ENCODE results near the gene ARHGDIB.

Gene ARHGDIB

GRCh38 chr12:14961466-14962152 is at the start of gene ARHGDIB:
TSS of gene ARHGDIB (minus strand) at chr12:14961601. CDS start at chr12:14950712, 10,889 bp downstream.
- DNase-seq = peak; percentile 83

GRCh38 chr12:15011162-15011561 is 49.8 kb upstream of the ARHGDIB start:
- no peak for DNase-seq

GRCh38 chr12:15007551-15007950 is 46.1 kb upstream of the ARHGDIB start:
- DNase-seq = no peak

GRCh38 chr12:15005064-15005463 is 43.7 kb upstream of the ARHGDIB start:
- DNase-seq = no peak

GRCh38 chr12:15004421-15004820 is 43.0 kb upstream of the ARHGDIB start:
- DNase-seq = no peak

GRCh38 chr12:15001733-15002382 is 40.5 kb upstream of the ARHGDIB start:
- no peak for DNase-seq

- DNase-seq = no peak
Measured at GRCh38 chr12:15000575-15000974, 39.2 kb upstream of the ARHGDIB start.

- no peak for DNase-seq
Measured at GRCh38 chr12:14999695-15000365, 38.4 kb upstream of the ARHGDIB start.

- DNase-seq = no peak
Measured at GRCh38 chr12:14999021-14999694, 37.8 kb upstream of the ARHGDIB start.

GRCh38 chr12:14997998-14998397 is 36.6 kb upstream of the ARHGDIB start:
- DNase-seq = no peak

- no peak for DNase-seq
Measured at GRCh38 chr12:14995583-14996425, 34.4 kb upstream of the ARHGDIB start.

GRCh38 chr12:14994610-14995009 is 33.2 kb upstream of the ARHGDIB start:
- DNase-seq = no peak

GRCh38 chr12:14993537-14994266 is 32.3 kb upstream of the ARHGDIB start:
- peak; percentile 21 for DNase-seq

- DNase-seq = no peak
Measured at GRCh38 chr12:14993117-14993516, 31.7 kb upstream of the ARHGDIB start.

- DNase-seq = no peak
Measured at GRCh38 chr12:14992673-14993072, 31.3 kb upstream of the ARHGDIB start.

- no peak for DNase-seq
Measured at GRCh38 chr12:14991069-14991468, 29.7 kb upstream of the ARHGDIB start.

GRCh38 chr12:14989790-14990189 is 28.4 kb upstream of the ARHGDIB start:
- DNase-seq = no peak

GRCh38 chr12:14988035-14988434 is 26.6 kb upstream of the ARHGDIB start:
- no peak for DNase-seq

GRCh38 chr12:14986449-14986848 is 25.0 kb upstream of the ARHGDIB start:
- DNase-seq = no peak

- no peak for DNase-seq
Measured at GRCh38 chr12:14984766-14985285, 23.4 kb upstream of the ARHGDIB start.

- no peak for DNase-seq
Measured at GRCh38 chr12:14984036-14984435, 22.6 kb upstream of the ARHGDIB start.

- DNase-seq = no peak
Measured at GRCh38 chr12:14982991-14983390, 21.6 kb upstream of the ARHGDIB start.

All from stimulated activated CD4-positive, alpha-beta T cell treated with anti-CD3 and anti-CD28 coated beads, Interleukin-1b, Interleukin-23, amount 100 ng/mL, for 48 hours (primary cell).